GM19395 (cell line): Measurements from ENCODE around the gene FGFR1OP2.
A peak's percentile ranks its signal among the peaks of the same experiment; 100 is the strongest.

ENCODE experiments used
- ATAC-seq: cut with Tn5 transposase; IDR thresholded peaks from one replicate; pipeline ENCODE4 v1.9.1; 2021; ENCODE audit warnings: mild to moderate bottlenecking, moderate library complexity; ENCODE audit not compliant: unreplicated experiment

FGFR1OP2 gene

GRCh38 chr12:27001663-27002062, 63.4 kb downstream of the FGFR1OP2 start:
- no peak for ATAC-seq

DNA sequence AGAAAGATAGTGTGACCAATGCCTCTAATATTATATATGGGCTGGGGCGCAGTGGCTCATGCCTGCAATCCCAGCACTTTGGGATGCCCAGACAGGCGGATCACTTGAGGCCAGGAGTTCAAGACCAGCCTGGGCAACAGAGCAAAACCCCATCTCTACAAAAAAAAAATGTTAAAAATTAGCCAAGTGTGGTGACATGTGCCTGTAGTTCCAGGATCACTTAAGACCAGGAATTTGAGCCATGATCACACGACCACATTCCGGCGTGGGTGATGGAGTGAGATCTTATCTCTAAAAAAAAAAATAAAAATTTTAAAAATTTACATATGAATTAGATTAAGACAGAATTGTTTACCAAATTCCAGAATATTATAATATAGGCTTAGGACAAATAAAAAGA, 63.9 kb downstream of the FGFR1OP2 start:
- ATAC-seq: no peak

- ATAC-seq: no peak
Measured at GRCh38 chr12:27003421-27004381, 65.4 kb downstream of the FGFR1OP2 start.

GRCh38 chr12:27005495-27005894, 67.2 kb downstream of the FGFR1OP2 start:
- ATAC-seq: no peak

- ATAC-seq: no peak
Measured at GRCh38 chr12:27006797-27007467, 68.7 kb downstream of the FGFR1OP2 start.

- no peak for ATAC-seq
Measured at GRCh38 chr12:27008081-27008480, 69.8 kb downstream of the FGFR1OP2 start.

- no peak for ATAC-seq
Measured at GRCh38 chr12:27009881-27010301, 71.6 kb downstream of the FGFR1OP2 start.

DNA sequence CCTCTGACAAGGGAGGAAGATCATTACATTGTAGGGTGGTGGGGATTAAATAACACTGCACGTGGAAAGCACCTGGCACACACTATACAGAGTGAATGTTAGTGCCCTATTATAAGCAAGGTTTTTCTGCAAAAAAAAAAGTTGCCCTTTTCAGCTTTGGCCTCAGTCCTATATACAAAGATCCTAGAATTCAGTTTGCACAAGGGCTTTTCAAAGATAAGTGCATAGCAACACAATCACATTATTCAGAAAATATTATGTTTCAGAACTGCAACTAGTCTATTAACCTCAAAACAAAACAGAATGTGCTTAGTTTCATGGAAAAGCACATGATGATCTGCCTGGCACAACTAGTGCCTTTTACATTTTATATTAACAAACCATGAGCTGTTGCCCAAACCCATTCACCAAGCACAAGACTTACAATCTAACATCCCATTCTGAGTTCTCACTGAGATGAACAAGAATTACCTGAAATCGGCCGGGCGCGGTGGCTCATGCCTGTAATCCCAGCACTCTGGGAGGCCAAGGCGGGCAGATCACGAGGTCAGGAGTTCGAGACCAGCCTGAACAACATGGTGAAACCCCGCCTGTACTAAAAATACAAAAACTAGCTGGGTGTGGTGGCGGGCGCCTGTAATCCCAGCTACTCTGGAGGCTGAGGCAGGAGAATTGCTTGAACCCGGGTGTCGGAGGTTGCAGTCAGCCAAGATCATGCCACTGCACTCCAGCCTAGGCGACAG, 74.1 kb downstream of the FGFR1OP2 start:
- ATAC-seq: no peak

DNA sequence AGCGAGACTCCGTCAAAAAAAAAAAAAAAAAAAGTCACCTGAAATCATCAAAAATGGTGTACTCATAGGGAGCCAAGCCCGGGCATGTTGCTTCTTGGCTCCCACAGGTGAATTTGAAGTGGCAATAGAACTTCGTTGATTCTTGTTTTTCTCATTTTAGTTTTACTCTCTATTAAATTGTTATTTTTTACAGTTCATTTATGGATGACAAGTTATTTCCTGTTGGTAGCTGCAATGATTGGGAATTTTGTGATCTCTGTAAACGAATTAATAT, 74.6 kb downstream of the FGFR1OP2 start:
- no peak for ATAC-seq

DNA sequence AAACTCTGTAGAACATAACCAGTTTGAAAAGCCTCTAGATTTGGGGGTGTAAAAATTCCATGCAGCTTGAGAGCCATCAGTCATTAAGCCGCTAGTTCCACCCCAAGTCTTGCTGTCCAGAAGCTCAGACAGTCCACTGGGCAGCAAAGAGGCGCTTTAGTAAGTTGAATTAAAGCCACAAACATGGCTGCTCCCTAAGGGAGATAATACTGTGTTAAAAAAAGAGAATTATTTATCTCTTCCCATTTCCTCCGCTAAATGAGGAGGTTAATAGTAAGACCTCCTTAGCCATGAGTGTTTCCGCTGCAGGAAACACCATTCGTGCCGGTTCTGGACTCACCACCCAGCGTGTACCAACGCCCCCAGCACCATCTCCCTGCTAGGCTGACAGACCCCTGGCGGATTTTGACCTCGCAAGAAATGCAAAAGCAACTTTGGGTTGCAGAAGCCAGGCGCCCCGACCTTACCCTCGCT, 75.4 kb downstream of the FGFR1OP2 start:
- peak; percentile 37 for ATAC-seq

GRCh38 chr12:27014085-27014858, 76.0 kb downstream of the FGFR1OP2 start, which contains the start of gene TM7SF3:
Gene TM7SF3 (minus strand): TSS chr12:27014384. CDS start chr12:27014168, 216 bp downstream.
- peak; percentile 84 for ATAC-seq

- ATAC-seq: no peak
Measured at GRCh38 chr12:27014859-27015729, 76.8 kb downstream of the FGFR1OP2 start.

DNA sequence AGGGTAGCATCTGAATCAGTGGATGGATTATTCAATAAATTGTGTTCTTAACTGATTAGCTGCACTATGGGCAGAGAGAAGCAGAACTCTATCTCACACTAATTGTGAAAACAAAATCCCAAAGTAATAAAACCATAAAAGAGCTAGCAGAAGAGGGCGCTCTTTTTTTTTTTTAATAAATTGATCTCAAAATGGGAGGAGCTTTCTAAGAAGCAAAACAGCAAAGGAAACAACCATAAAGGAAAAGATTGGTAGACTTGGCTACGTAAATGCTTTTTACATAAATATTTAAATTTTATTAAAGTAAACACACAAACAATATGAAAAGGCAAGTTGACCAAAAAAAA, 77.4 kb downstream of the FGFR1OP2 start:
- no peak for ATAC-seq
